H1 (cell line): ENCODE measurements around the gene CEP44. TPM values are rescaled to one million over a fixed set of nuclear protein-coding genes. Genes with fewer than 3 reads are reported as not detected.

ENCODE experiments used
- ASH2L ChIP-seq: fragments of 200-600, 300-600 bp; sonication (generic); IDR thresholded peaks from one replicate; pipeline ENCODE4 v1.7.1; 2017; ENCODE audit warnings: low read length
- BCL11A ChIP-seq, 2 experiments: IDR thresholded peaks; one replicate each; pipeline ENCODE4 v1.6.1; 2011; ENCODE audit warnings: low read depth in 2 of 2, low read length in 2 of 2, mild to moderate bottlenecking in 2 of 2
- CHD2 ChIP-seq: IDR thresholded peaks from 2 replicates; pipeline ENCODE4 v1.6.1; 2012; ENCODE audit warnings: low read length, improper control_type of control experiment
- FOSL1 ChIP-seq: IDR thresholded peaks from 2 replicates; pipeline ENCODE4 v1.6.1; 2011; ENCODE audit warnings: mild to moderate bottlenecking, low read depth, low read length, moderate library complexity; ENCODE audit not compliant: insufficient read depth
- GABPA ChIP-seq: IDR thresholded peaks from 2 replicates; pipeline ENCODE4 v1.6.1; 2011; ENCODE audit warnings: mild to moderate bottlenecking, low read length, moderate library complexity, borderline replicate concordance; ENCODE audit not compliant: insufficient read depth
- HDAC2 ChIP-seq, 2 experiments: fragments of 300-600 bp in 1 of 2; sonication (generic) in 1 of 2; IDR thresholded peaks; 2 replicates each; pipeline ENCODE4 v1.6.1; 2011 to 2012; ENCODE audit warnings: low read depth in 2 of 2, low read length in 2 of 2, mild to moderate bottlenecking in 2 of 2, moderate library complexity in 2 of 2, borderline replicate concordance in 1 of 2, inconsistent platforms in 1 of 2
- KDM4A ChIP-seq: IDR thresholded peaks from one replicate; pipeline ENCODE4 v1.7.1; 2012; ENCODE audit warnings: low read depth, mild to moderate bottlenecking, moderate library complexity, low read length, inconsistent platforms; ENCODE audit not compliant: severe bottlenecking
- KDM5A ChIP-seq: fragments of 200-600 bp; IDR thresholded peaks from 2 replicates; pipeline ENCODE4 v1.7.1; 2012; ENCODE audit warnings: mild to moderate bottlenecking, low read length, inconsistent platforms, mixed read lengths
- MAFK ChIP-seq: IDR thresholded peaks from 2 replicates; pipeline ENCODE4 v1.6.1; 2012; ENCODE audit warnings: low read depth, mild to moderate bottlenecking, improper control_type of control experiment, low read length
- MAX ChIP-seq: IDR thresholded peaks from 2 replicates; pipeline ENCODE4 v1.6.1; 2012; ENCODE audit warnings: inconsistent platforms
- NANOG ChIP-seq: IDR thresholded peaks from 2 replicates; pipeline ENCODE4 v1.6.1; 2011; ENCODE audit warnings: low read length, low read depth, mild to moderate bottlenecking, inconsistent platforms; ENCODE audit not compliant: insufficient read depth, poor library complexity, severe bottlenecking
- PHF8 ChIP-seq: fragments of 200-600 bp; sonication (generic); conservative IDR thresholded peaks from 2 replicates; pipeline ENCODE4 v1.7.1; 2012; ENCODE audit warnings: low read depth, mild to moderate bottlenecking, inconsistent platforms, low read length, moderate library complexity
- RAD21 ChIP-seq, 2 experiments: IDR thresholded peaks in 1 of 2; conservative IDR thresholded peaks in 1 of 2; 2 replicates each; pipeline ENCODE4 v1.6.1; 2011; ENCODE audit warnings: low read depth in 2 of 2, low read length in 2 of 2, improper control_type of control experiment in 1 of 2, inconsistent platforms in 1 of 2, mild to moderate bottlenecking in 1 of 2, moderate library complexity in 1 of 2
- RBBP5 ChIP-seq: IDR thresholded peaks from 2 replicates; pipeline ENCODE4 v1.7.1; 2012; ENCODE audit warnings: low read depth, mild to moderate bottlenecking, inconsistent platforms, low read length, moderate library complexity, borderline replicate concordance
- RNF2 ChIP-seq: fragments of 200-900, 300-1000 bp; sonication (generic); IDR thresholded peaks from 2 replicates; pipeline ENCODE4 v1.7.1; 2016; ENCODE audit warnings: borderline replicate concordance, low read depth, mild to moderate bottlenecking, antibody characterized with exemption, low read length; ENCODE audit not compliant: poor library complexity, severe bottlenecking; ENCODE audit errors: missing control alignments
- SAP30 ChIP-seq: fragments of 300-600 bp; sonication (generic); IDR thresholded peaks from 2 replicates; pipeline ENCODE4 v1.7.1; 2012; ENCODE audit warnings: low read length, moderate library complexity, mild to moderate bottlenecking, inconsistent platforms; ENCODE audit not compliant: insufficient read depth, insufficient replicate concordance
- SIN3A ChIP-seq, 2 experiments: IDR thresholded peaks in 1 of 2; conservative IDR thresholded peaks in 1 of 2; 2 replicates each; pipeline ENCODE4 v1.6.1; 2011 to 2012; ENCODE audit warnings: low read length in 2 of 2, improper control_type of control experiment in 1 of 2, low read depth in 1 of 2, mild to moderate bottlenecking in 1 of 2
- SIRT6 ChIP-seq: IDR thresholded peaks from one replicate; pipeline ENCODE4 v1.7.1; 2012; ENCODE audit warnings: low read length, inconsistent platforms
- SRF ChIP-seq: IDR thresholded peaks from 2 replicates; pipeline ENCODE4 v1.6.1; 2011; ENCODE audit warnings: mild to moderate bottlenecking, low read depth, low read length, moderate library complexity
- TBP ChIP-seq: IDR thresholded peaks from 2 replicates; pipeline ENCODE4 v1.6.1; 2011; ENCODE audit warnings: low read depth, low read length, improper control_type of control experiment
- YY1 ChIP-seq: IDR thresholded peaks from 2 replicates; pipeline ENCODE4 v1.6.1; 2011; ENCODE audit warnings: low read depth, mild to moderate bottlenecking, low read length
- polyA plus RNA-seq, 7 experiments: library from polyadenylated mRNA; depleted of rRNA in 3 of 7; stranded (reverse) in 5 of 7; unstranded in 2 of 7; fragments of >200 nt in 5 of 7; fragments of 200-250 nt in 2 of 7; gene quantifications; 1 replicate in 5 of 7; 2 replicates in 1 of 7; 4 replicates in 1 of 7; pipeline versions ENCODE4 v1.2.1 to v1.2.3, GENCODE V29; 2011 to 2013; ENCODE audit warnings: missing spikeins in 2 of 7, mixed read lengths in 2 of 7
- total RNA-seq: library from RNA; stranded (reverse); fragmentation: NEBNext Ultra II Directional; extraction: Animal tissue kit (Norgen Biotek cat#: 25700); gene quantifications from 2 replicates; pipeline ENCODE4 v1.2.1, GENCODE V29; 2021

The CEP44 gene
- total and polyA plus RNA-seq, 2 of the 8 experiments (the other 6 are each of a cell fraction or from before 2014, with no cell fraction given), result 3.4 to 17.1 TPM

- TF ChIP-seq NANOG, result peak; percentile 2
- peak in 1 of 2 experiments; percentile 99; a peak in 2 of 4 replicates for TF ChIP-seq HDAC2 (IDR thresholded peaks at IDR 0.05; ENCODE audit: borderline replicate concordance in 1 of 2, low read depth in 2 of 2, low read length in 2 of 2)
- TF ChIP-seq RBBP5, result peak; percentile 92
- TF ChIP-seq KDM4A, result peak; percentile 54
- TF ChIP-seq CHD2, result no peak
- peak; percentile 99 for TF ChIP-seq SAP30
- TF ChIP-seq ASH2L, result peak; percentile 100
- no peak for TF ChIP-seq FOSL1
- no peak for TF ChIP-seq BCL11A (IDR thresholded peaks at IDR 0.05; ENCODE audit: low read depth in 2 of 2, low read length in 2 of 2)
- peak; percentile 81 for TF ChIP-seq PHF8
- TF ChIP-seq SRF, result no peak
- TF ChIP-seq GABPA, result peak; percentile 72
- peak; percentile 59; the same call in 1 of the 2 replicates for TF ChIP-seq MAX
- no peak; the same call in 1 of the 2 replicates for TF ChIP-seq MAFK
- no peak for TF ChIP-seq RAD21 (IDR thresholded peaks at IDR 0.05 in 1 of 2, conservative IDR thresholded peaks at IDR 0.05 in 1 of 2; ENCODE audit: low read depth in 2 of 2, low read length in 2 of 2)
- TF ChIP-seq YY1, result no peak
- TF ChIP-seq SIRT6, result no peak
- peak; percentile 71 to 94 for TF ChIP-seq SIN3A (conservative IDR thresholded peaks at IDR 0.05 in 1 of 2, IDR thresholded peaks at IDR 0.05 in 1 of 2; ENCODE audit: low read depth in 1 of 2, low read length in 2 of 2)
- no peak for TF ChIP-seq RNF2
- peak; percentile 28; the same call in 1 of the 2 replicates for TF ChIP-seq KDM5A
- TF ChIP-seq TBP, result peak; percentile 82
Measured at GRCh38 chr4:174283507-174284471, at the start of gene CEP44, which contains the start of gene FBXO8 (continued).
